ENCODE results near the gene ABCF3. TPM values are rescaled to one million over a fixed set of nuclear protein-coding genes. Genes with fewer than 3 reads are reported as not detected.

ABCF3 gene
- total RNA-seq, 4 donors from 2014 or later, result 58.6 to 286 (median 133) TPM

GRCh38 chr3:184203526-184203925, 17.5 kb downstream of the ABCF3 start:
- H3K27me3 ChIP-seq, result peaks cover 16% of the 10 kb centered on the region
- intact Hi-C loops (cut with DNase I; ENCODE audit: low total_unique reads) (no loop called here), in situ Hi-C loops (cut with MboI; ENCODE audit: low pct_ligation_motif_present in 1 of 4, low pct_unique_long_range_greater_than_20kb in 1 of 4, low sequenced_read_pairs in 3 of 4) (no loop called here)
- no peaks in the 10 kb centered on the region for H3K4me1 ChIP-seq
- H3K36me3 ChIP-seq, result no peaks in the 10 kb centered on the region
- TF ChIP-seq POLR2A (IDR thresholded peaks at IDR 0.05) (no peak), POLR2AphosphoS5 (IDR thresholded peaks at IDR 0.05) (no peak), EP300 (IDR thresholded peaks at IDR 0.05; ENCODE audit: low read depth) (no peak), CTCF (IDR thresholded peaks at IDR 0.05) (no peak)
- WGBS, 2 donors (ENCODE audit: low coverage in 1 of 2), result 86 to 88% methylated on average over 7 to 8 of the region's 8 CpGs
- no peak overlapping the region for H3K4me3 ChIP-seq
- no peak overlapping the region for H3K27ac ChIP-seq
- DNase-seq, result no peak
- H3K9me3 ChIP-seq, result no peaks in the 10 kb centered on the region

- Histone ChIP-seq H3K27ac (no peak overlapping the region), H3K27me3 (peaks cover 16% of the 10 kb centered on the region), H3K4me3 (no peak overlapping the region), H3K4me1 (no peaks in the 10 kb centered on the region), H3K9me3 (no peaks in the 10 kb centered on the region), H3K36me3 (no peaks in the 10 kb centered on the region)
- intact Hi-C loops (cut with DNase I; ENCODE audit: low total_unique reads) (no loop called here), in situ Hi-C loops (cut with MboI; ENCODE audit: low pct_ligation_motif_present in 1 of 4, low pct_unique_long_range_greater_than_20kb in 1 of 4, low sequenced_read_pairs in 3 of 4) (no loop called here)
- WGBS, 2 donors (ENCODE audit: low coverage in 1 of 2), result 52 to 65% methylated on average over 6 to 11 of the region's 11 CpGs
- no peak for TF ChIP-seq POLR2A (IDR thresholded peaks at IDR 0.05)
- no peak for TF ChIP-seq CTCF (IDR thresholded peaks at IDR 0.05)
- TF ChIP-seq POLR2AphosphoS5 (IDR thresholded peaks at IDR 0.05), result no peak
- TF ChIP-seq EP300 (IDR thresholded peaks at IDR 0.05; ENCODE audit: low read depth), result no peak
- no peak for DNase-seq
Observed at GRCh38 chr3:184209146-184209923, 23.3 kb downstream of the ABCF3 start.

GRCh38 chr3:184211297-184211696, 25.3 kb downstream of the ABCF3 start:
- Histone ChIP-seq H3K4me1 (no peaks in the 10 kb centered on the region), H3K9me3 (no peaks in the 10 kb centered on the region), H3K27me3 (peaks cover 19% of the 10 kb centered on the region), H3K36me3 (no peaks in the 10 kb centered on the region), H3K27ac (no peak overlapping the region), H3K4me3 (no peak overlapping the region)
- DNase-seq, result no peak
- 71 to 85% methylated on average over 5 of the region's 5 CpGs for WGBS, 2 donors (ENCODE audit: low coverage in 1 of 2)
- in situ Hi-C loops (cut with MboI; ENCODE audit: low pct_ligation_motif_present in 1 of 4, low pct_unique_long_range_greater_than_20kb in 1 of 4, low sequenced_read_pairs in 3 of 4) (no loop called here), intact Hi-C loops (cut with DNase I; ENCODE audit: low total_unique reads) (no loop called here)
- TF ChIP-seq EP300 (IDR thresholded peaks at IDR 0.05; ENCODE audit: low read depth) (no peak), POLR2A (IDR thresholded peaks at IDR 0.05) (no peak), POLR2AphosphoS5 (IDR thresholded peaks at IDR 0.05) (no peak)

- intact Hi-C loops (cut with DNase I; ENCODE audit: low total_unique reads), result no loop called here
- no peak for TF ChIP-seq POLR2AphosphoS5 (IDR thresholded peaks at IDR 0.05)
- TF ChIP-seq CTCF (IDR thresholded peaks at IDR 0.05), result no peak
- TF ChIP-seq POLR2A (IDR thresholded peaks at IDR 0.05), result no peak
- no peak for TF ChIP-seq EP300 (IDR thresholded peaks at IDR 0.05; ENCODE audit: low read depth)
- Histone ChIP-seq H3K27me3 (peaks cover 15% of the 10 kb centered on the region), H3K4me3 (no peak overlapping the region), H3K36me3 (no peaks in the 10 kb centered on the region), H3K9me3 (no peaks in the 10 kb centered on the region), H3K27ac (no peak overlapping the region), H3K4me1 (no peaks in the 10 kb centered on the region)
- in situ Hi-C loops (cut with MboI; ENCODE audit: low pct_ligation_motif_present in 1 of 4, low pct_unique_long_range_greater_than_20kb in 1 of 4, low sequenced_read_pairs in 3 of 4), result no loop called here
- DNase-seq, result no peak
- WGBS, 2 donors (ENCODE audit: low coverage in 1 of 2), result 67 to 87% methylated on average over 3 to 5 of the region's 5 CpGs
Observed at GRCh38 chr3:184211718-184212117, 25.7 kb downstream of the ABCF3 start.
